ENCODE data around the gene FCF1. TPM values are rescaled to one million over a fixed set of nuclear protein-coding genes. Genes with fewer than 3 reads are reported as not detected.

The FCF1 gene
- total RNA-seq, 1 experiment from 2014 or later: 61.6 TPM

GRCh38 chr14:74784634-74785033 lies 71.7 kb downstream of the FCF1 start (continued):
- TF ChIP-seq ZBTB21 (CRISPR knock-in tag; IDR thresholded peaks at IDR 0.05; ENCODE audit: borderline replicate concordance): no peak
- TF ChIP-seq NFE2L1 (CRISPR knock-in tag; IDR thresholded peaks at IDR 0.05): no peak
- no peak for TF ChIP-seq FOXK1 (CRISPR knock-in tag; IDR thresholded peaks at IDR 0.05)
- TF ChIP-seq ZNF416 (CRISPR knock-in tag; IDR thresholded peaks at IDR 0.05): no peak
- no peak for TF ChIP-seq TEAD1 (CRISPR knock-in tag; IDR thresholded peaks at IDR 0.05)
- no peak for TF ChIP-seq KAT7 (CRISPR knock-in tag; IDR thresholded peaks at IDR 0.05; ENCODE audit: borderline replicate concordance)
- no peak for TF ChIP-seq ZNF532 (CRISPR knock-in tag; IDR thresholded peaks at IDR 0.05; ENCODE audit: borderline replicate concordance)

- ChIA-PET CTCF (interaction anchor here (0.9 to 1.6 kb wide), 2 partner anchors 9 to 19 kb away, joined by 3 to 4 read pairs; no protein-coding TSS in a partner anchor), POLR2A (no interaction called here)
- Mint-ChIP-seq H3K4me3 (no peak overlapping the region), H3K36me3 (peaks cover 71% of the 10 kb centered on the region), H3K27ac (peak overlapping the region; percentile 28; the same call in 1 of the 2 replicates), H3K9me3 (peaks cover 4% of the 10 kb centered on the region), H3K4me1 (peaks cover 8% of the 10 kb centered on the region), H3K27me3 (ENCODE audit: low read depth) (no peaks in the 10 kb centered on the region)
- DNase-seq (ENCODE audit: low spot score) (no peak), ATAC-seq (no peak)
- no peak for TF ChIP-seq NR3C1 (CRISPR knock-in tag; conservative IDR thresholded peaks at IDR 0.05; ENCODE audit: low read depth)
- TF ChIP-seq PRDM15 (CRISPR knock-in tag; IDR thresholded peaks at IDR 0.05): no peak
- no peak for TF ChIP-seq CBFB (CRISPR knock-in tag; IDR thresholded peaks at IDR 0.05; ENCODE audit: low read depth)
- TF ChIP-seq NFATC4 (CRISPR knock-in tag; IDR thresholded peaks at IDR 0.05): no peak
- no peak for TF ChIP-seq NR1H2 (CRISPR knock-in tag; IDR thresholded peaks at IDR 0.05)
- TF ChIP-seq ESRRA (CRISPR knock-in tag; IDR thresholded peaks at IDR 0.05; ENCODE audit: borderline replicate concordance): no peak
- no peak for TF ChIP-seq IRF1 (CRISPR knock-in tag; IDR thresholded peaks at IDR 0.05)
- TF ChIP-seq SP1 (CRISPR knock-in tag; conservative IDR thresholded peaks at IDR 0.05): no peak
These were observed 72.2 kb downstream of the FCF1 start for GRCh38 chr14:74785056-74785613.

- Mint-ChIP-seq H3K9me3 (peaks cover 4% of the 10 kb centered on the region), H3K4me3 (no peak overlapping the region), H3K36me3 (peaks cover 54% of the 10 kb centered on the region), H3K4me1 (peaks cover 20% of the 10 kb centered on the region), H3K27ac (peak overlapping the region; percentile 55), H3K27me3 (ENCODE audit: low read depth) (no peaks in the 10 kb centered on the region)
- TF ChIP-seq GTF2I (CRISPR knock-in tag; conservative IDR thresholded peaks at IDR 0.05) (no peak), ZNF281 (CRISPR knock-in tag; IDR thresholded peaks at IDR 0.05) (no peak), NR1H2 (CRISPR knock-in tag; IDR thresholded peaks at IDR 0.05) (no peak), CREM (CRISPR knock-in tag; IDR thresholded peaks at IDR 0.05) (no peak), HMGA2 (CRISPR knock-in tag; IDR thresholded peaks at IDR 0.05) (no peak), ETV6 (CRISPR knock-in tag; IDR thresholded peaks at IDR 0.05) (no peak)
- ChIA-PET CTCF (interaction anchor here (1.0 kb wide), 1 partner anchor 17 kb away, joined by 3 read pairs; no protein-coding TSS in a partner anchor), POLR2A (no interaction called here)
- no peak for ATAC-seq
- DNase-seq (ENCODE audit: low spot score): no peak
These were observed 73.9 kb downstream of the FCF1 start for GRCh38 chr14:74786796-74787315.
